NT2/D1 (cell line): ENCODE measurements around the gene ATG101.

Experiments used
- SUZ12 ChIP-seq: IDR thresholded peaks from 2 replicates; pipeline ENCODE4 v1.6.1; 2011; ENCODE audit not compliant: insufficient read length, insufficient read depth; ENCODE audit errors: extremely low read depth
- ZNF274 ChIP-seq: IDR thresholded peaks from 2 replicates; pipeline ENCODE4 v1.6.1; 2011; ENCODE audit warnings: mild to moderate bottlenecking, low read depth, low read length

- no peak for TF ChIP-seq SUZ12
- no peak for TF ChIP-seq ZNF274
Observed at GRCh38 chr12:52037248-52037861, 32.4 kb upstream of the ATG101 start.
